Esophagus muscularis mucosa (tissue), 3 donors: ENCODE results near the gene CTTNBP2.

Experiments
- POLR2A ChIP-seq: fragments of 450-650 bp; IDR thresholded peaks from one replicate; pipeline ENCODE4 v1.6.1; 2017; ENCODE audit warnings: antibody characterized with exemption, moderate library complexity, mild to moderate bottlenecking, low read depth
- TF ChIP-seq, protein P1 (sequence below), 3 experiments: fragments of 200-600 bp in 2 of 3; fragments of 450-650 bp in 1 of 3; sonication (generic) in 2 of 3; IDR thresholded peaks; one replicate each; pipeline ENCODE4 v1.5.1; 2017 to 2019; ENCODE audit warnings: antibody characterized with exemption in 3 of 3, mild to moderate bottlenecking in 2 of 3, moderate library complexity in 1 of 3

GRCh38 chr7:117872561-117873309, 506 bp downstream of the CTTNBP2 start:
- TF ChIP-seq, protein P1, sequence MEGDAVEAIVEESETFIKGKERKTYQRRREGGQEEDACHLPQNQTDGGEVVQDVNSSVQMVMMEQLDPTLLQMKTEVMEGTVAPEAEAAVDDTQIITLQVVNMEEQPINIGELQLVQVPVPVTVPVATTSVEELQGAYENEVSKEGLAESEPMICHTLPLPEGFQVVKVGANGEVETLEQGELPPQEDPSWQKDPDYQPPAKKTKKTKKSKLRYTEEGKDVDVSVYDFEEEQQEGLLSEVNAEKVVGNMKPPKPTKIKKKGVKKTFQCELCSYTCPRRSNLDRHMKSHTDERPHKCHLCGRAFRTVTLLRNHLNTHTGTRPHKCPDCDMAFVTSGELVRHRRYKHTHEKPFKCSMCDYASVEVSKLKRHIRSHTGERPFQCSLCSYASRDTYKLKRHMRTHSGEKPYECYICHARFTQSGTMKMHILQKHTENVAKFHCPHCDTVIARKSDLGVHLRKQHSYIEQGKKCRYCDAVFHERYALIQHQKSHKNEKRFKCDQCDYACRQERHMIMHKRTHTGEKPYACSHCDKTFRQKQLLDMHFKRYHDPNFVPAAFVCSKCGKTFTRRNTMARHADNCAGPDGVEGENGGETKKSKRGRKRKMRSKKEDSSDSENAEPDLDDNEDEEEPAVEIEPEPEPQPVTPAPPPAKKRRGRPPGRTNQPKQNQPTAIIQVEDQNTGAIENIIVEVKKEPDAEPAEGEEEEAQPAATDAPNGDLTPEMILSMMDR (IDR thresholded peaks at IDR 0.05): peak in 2 of 3 experiments; percentile 10 to 11
- no peak for TF ChIP-seq POLR2A
